ENCODE results near the gene COPS7A. TPM values are rescaled to one million over a fixed set of nuclear protein-coding genes. Genes with fewer than 3 reads are reported as not detected.
"Not testable (repeated sequence)": the region's sequence is repeated elsewhere in the genome, so short reads cannot be mapped to it uniquely, and the experiment has no call there.

The COPS7A gene
- total RNA-seq, 4 donors from 2014 or later = 46.9 to 74.4 (median 70.0) TPM

DNA sequence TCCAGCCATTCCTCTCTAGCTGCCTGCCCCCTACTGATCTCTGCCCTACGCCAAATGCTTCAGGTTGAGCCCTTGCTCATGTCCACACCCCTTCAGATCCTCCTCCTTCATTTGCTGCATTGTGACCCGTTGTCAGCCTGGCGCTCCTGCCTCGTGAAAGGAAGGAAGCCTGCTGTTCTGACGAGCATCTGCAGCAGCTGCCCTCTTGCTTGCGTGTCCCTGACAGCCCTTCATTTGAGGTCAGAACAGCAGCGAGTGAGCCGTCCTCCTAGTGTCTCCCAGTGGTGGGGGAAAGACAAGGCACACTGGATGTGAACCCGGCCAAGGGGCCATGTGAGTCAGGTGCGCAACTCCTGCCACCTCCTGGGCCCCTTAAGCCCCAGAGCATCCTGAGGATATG is 20.2 kb upstream of the COPS7A start:
- no peaks in the 10 kb centered on the region for H3K9me3 ChIP-seq
- WGBS, 2 donors = 12 to 16% methylated on average over 10 of the region's 10 CpGs

DNA sequence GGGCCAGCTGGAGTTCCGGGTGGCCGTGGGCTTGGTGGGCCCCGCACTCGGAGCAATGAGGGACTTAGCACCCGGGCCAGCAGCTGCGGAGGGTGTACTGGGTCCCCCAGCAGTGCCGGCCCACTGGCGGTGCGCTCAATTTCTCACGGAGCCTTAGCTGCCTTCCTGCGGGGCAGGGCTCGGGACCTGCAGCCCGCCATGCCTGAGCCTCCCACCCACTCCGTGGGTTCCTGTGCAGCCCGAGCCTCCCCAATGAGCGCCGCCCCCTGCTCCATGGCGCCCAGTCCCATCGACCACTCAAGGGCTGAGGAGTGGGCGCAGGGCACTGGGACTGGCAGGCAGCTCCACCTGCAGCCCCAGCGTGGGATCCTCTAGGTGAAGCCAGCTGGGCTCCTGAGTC is 15.5 kb upstream of the COPS7A start:
- not testable (repeated sequence) for H3K36me3 ChIP-seq; H3K9me3 ChIP-seq; H3K4me1 ChIP-seq; H3K27ac ChIP-seq; H3K4me3 ChIP-seq; DNase-seq (ENCODE audit: low spot score in 2 of 2)
- peaks cover 0 to 80% of the 10 kb centered on the region in 2 donors for H3K27me3 ChIP-seq
- 91 to 94% methylated on average over 20 to 21 of the region's 21 CpGs for WGBS, 2 donors

More for the DNA sequence above, 20.2 kb upstream of the COPS7A start:
- H3K4me1 ChIP-seq = peaks cover 0 to 17% (median 14%) of the 10 kb centered on the region in 4 donors
- DNase-seq (ENCODE audit: low spot score in 2 of 2) = no peak
- no peak overlapping the region for H3K4me3 ChIP-seq
- TF ChIP-seq, protein P1, sequence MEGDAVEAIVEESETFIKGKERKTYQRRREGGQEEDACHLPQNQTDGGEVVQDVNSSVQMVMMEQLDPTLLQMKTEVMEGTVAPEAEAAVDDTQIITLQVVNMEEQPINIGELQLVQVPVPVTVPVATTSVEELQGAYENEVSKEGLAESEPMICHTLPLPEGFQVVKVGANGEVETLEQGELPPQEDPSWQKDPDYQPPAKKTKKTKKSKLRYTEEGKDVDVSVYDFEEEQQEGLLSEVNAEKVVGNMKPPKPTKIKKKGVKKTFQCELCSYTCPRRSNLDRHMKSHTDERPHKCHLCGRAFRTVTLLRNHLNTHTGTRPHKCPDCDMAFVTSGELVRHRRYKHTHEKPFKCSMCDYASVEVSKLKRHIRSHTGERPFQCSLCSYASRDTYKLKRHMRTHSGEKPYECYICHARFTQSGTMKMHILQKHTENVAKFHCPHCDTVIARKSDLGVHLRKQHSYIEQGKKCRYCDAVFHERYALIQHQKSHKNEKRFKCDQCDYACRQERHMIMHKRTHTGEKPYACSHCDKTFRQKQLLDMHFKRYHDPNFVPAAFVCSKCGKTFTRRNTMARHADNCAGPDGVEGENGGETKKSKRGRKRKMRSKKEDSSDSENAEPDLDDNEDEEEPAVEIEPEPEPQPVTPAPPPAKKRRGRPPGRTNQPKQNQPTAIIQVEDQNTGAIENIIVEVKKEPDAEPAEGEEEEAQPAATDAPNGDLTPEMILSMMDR (IDR thresholded peaks at IDR 0.05) = no peak
- no peak for TF ChIP-seq EP300 (IDR thresholded peaks at IDR 0.05)
- TF ChIP-seq POLR2A (IDR thresholded peaks at IDR 0.05) = no peak
- no peak overlapping the region for H3K27ac ChIP-seq
- peaks cover 5 to 97% of the 10 kb centered on the region in 2 donors for H3K27me3 ChIP-seq
- H3K36me3 ChIP-seq = no peaks in the 10 kb centered on the region

DNA sequence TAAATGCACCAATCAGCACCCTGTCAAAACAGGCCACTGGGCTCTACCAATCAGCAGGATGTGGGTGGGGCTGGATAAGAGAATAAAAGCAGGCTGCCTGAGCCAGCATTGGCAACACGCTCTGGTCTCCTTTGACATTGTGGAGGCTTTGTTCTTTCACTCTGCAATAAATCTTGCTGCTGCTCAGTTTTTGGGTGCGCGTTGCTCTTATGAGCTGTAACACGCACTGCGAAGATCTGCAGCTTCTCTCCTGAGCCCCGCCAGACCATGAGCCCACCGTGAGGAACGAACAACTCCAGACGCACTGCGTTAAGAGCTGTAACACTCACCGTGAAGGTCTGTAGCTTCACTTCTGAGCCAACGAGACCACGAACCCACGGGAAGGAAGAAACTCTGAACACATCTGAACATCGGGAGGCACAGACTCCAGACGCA is 14.9 kb upstream of the COPS7A start:
- no peak overlapping the region for H3K27ac ChIP-seq
- TF ChIP-seq EP300 (IDR thresholded peaks at IDR 0.05) (no peak), POLR2A (IDR thresholded peaks at IDR 0.05) (no peak)
- TF ChIP-seq, protein P1 (IDR thresholded peaks at IDR 0.05) = no peak
- peaks cover 0 to 78% of the 10 kb centered on the region in 2 donors for H3K27me3 ChIP-seq
- H3K4me3 ChIP-seq = no peak overlapping the region
- no peaks in the 10 kb centered on the region for H3K9me3 ChIP-seq
- WGBS, 2 donors = 78 to 84% methylated on average over 16 of the region's 16 CpGs
- no peaks in the 10 kb centered on the region for H3K36me3 ChIP-seq
- DNase-seq (ENCODE audit: low spot score in 2 of 2) = no peak
- H3K4me1 ChIP-seq = no peaks in the 10 kb centered on the region

DNA sequence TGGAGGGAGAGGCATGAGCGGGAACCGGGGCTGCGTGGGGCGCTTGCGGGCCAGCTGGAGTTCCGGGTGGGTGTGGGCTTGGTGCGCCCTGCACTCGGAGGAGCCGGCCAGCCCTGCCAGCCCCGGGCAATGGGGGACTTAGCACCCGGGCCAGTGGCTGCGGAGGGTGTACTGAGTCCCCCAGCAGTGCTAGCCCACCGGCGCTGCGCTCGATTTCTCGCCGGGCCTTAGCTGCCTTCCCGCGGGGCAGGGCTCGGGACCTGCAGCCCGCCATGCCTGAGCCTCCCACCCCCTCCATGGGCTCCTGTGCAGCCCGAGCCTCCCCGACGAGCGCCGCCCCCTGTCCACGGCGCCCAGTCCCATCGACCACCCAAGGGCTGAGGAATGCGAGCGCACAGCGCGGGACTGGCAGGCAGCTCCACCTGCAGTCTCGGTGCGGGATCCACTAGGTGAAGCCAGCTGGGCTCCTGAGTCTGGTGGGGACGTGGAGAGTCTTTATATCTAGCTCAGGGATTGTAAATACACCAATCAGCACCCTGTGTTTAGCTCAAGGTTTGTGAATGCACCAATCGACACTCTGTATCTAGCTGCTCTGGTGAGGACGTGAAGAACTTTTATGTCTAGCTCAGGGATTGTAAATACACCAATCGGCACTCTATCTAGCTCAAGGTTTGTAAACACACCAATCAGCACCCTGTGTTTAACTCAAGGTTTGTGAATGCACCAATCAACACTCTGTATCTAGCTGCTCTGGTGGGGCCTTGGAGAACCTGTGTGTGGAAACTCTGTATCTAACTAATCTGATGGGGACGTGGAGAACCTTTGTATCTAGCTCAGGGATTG is 7.6 kb upstream of the COPS7A start:
- H3K4me1 ChIP-seq; H3K36me3 ChIP-seq; H3K4me3 ChIP-seq; DNase-seq (ENCODE audit: low spot score in 2 of 2); H3K9me3 ChIP-seq; H3K27ac ChIP-seq: not testable (repeated sequence)
- H3K27me3 ChIP-seq = peaks cover 0 to 23% of the 10 kb centered on the region in 2 donors
- WGBS, 2 donors = 96 to 99% methylated on average over 7 to 12 of the region's 41 CpGs

DNA sequence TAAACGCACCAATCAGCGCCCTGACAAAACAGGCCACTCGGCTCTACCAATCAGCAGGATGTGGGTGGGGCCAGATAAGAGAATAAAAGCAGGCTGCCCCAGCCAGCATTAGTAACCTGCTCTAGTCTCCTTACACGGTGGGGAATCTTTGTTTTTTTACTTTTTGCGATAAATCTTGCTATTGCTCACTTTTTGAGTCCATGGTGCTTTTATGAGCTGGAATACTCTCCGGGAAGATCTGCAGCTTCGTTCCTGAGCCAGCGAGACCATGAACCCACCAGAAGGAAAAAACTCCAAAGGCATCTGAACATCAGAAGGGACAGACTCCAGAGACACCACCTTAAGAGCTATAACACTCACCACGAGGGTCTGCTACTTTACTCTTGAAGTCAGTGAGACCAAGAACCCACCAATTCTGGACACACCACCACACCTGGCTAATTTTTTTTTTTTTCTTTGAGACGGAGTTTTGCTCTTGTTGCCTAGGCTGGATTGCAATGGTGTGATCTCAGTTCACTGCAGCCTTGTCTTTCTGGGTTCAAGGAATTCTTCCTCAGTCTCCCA is 6.9 kb upstream of the COPS7A start:
- Histone ChIP-seq H3K4me1 (no peaks in the 10 kb centered on the region), H3K36me3 (no peaks in the 10 kb centered on the region), H3K9me3 (no peaks in the 10 kb centered on the region), H3K4me3 (no peak overlapping the region), H3K27ac (no peak overlapping the region), H3K27me3 (peaks cover 0 to 20% of the 10 kb centered on the region in 2 donors)
- TF ChIP-seq, protein P1 (IDR thresholded peaks at IDR 0.05) = no peak
- TF ChIP-seq POLR2A (IDR thresholded peaks at IDR 0.05) = no peak
- TF ChIP-seq EP300 (IDR thresholded peaks at IDR 0.05) = no peak
- DNase-seq (ENCODE audit: low spot score in 2 of 2) = no peak
- 77 to 85% methylated on average over 10 of the region's 10 CpGs for WGBS, 2 donors

DNA sequence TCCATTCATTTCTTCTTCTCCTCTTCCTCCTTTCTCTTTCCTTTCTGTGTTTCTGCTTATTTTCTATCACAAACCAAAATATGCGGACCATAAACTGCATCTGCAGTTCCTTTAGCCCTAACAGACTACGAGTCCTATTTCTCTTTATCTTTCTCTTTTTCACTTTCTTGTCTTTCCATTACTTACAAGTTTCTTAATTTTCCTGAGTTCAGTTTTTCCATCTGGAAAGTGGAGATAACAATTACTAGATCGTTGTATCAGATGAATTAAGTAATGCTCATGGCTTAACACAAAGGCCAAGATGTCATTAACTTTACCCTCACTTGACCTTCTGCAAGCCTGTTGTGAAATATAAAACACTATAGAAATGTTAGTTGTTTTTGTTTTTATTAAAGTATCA is 983 bp upstream of the COPS7A start:
- Histone ChIP-seq H3K36me3 (peaks cover 0 to 15% (median 0%) of the 10 kb centered on the region in 3 donors), H3K9me3 (no peaks in the 10 kb centered on the region), H3K4me3 (no peak overlapping the region), H3K27ac (no peak overlapping the region), H3K4me1 (peaks cover 0 to 23% (median 11%) of the 10 kb centered on the region in 4 donors), H3K27me3 (no peaks in the 10 kb centered on the region)
- DNase-seq (ENCODE audit: low spot score in 2 of 2) = no peak
- no peak for TF ChIP-seq POLR2A (IDR thresholded peaks at IDR 0.05)
- TF ChIP-seq EP300 (IDR thresholded peaks at IDR 0.05) = no peak
- TF ChIP-seq, protein P1 (IDR thresholded peaks at IDR 0.05) = no peak
- 71 to 79% methylated on average over 3 of the region's 3 CpGs for WGBS, 2 donors

Measured in tibial nerve (tissue), 4 donors.